ENCODE results near the gene FAF2. TPM values are rescaled to one million over a fixed set of nuclear protein-coding genes. Genes with fewer than 3 reads are reported as not detected.
"Not testable (repeated sequence)": the region's sequence is repeated elsewhere in the genome, so short reads cannot be mapped to it uniquely, and the experiment has no call there.

Gene FAF2
- total and polyA plus RNA-seq, 2 donors = 17.7 to 22.4 TPM

DNA sequence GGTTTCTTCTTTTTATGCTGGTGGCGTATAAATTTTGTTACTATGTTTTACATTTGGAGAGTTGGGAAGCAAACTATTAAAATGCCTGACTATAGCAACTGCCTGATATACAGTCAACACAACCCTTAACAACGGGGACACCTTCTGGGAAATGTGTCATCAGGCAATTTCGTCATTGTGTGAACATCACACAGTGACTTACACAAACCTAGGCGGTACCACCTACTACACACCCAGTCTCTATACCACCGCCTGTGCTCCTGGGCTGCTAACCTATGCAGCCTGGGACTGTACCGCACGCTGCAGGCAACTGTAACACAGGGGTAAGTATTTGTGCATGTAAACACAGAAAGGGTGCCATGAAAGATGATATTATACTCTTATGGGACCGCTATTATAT lies 99.6 kb downstream of the FAF2 start:
- peaks cover 0 to 12% of the 10 kb centered on the region in 2 donors for H3K27me3 ChIP-seq (ENCODE audit: control insufficient read depth in 2 of 2, insufficient read depth in 1 of 2, low read length in 1 of 2)
- WGBS = 95% methylated on average over 8 of the region's 8 CpGs
- H3K9me3 ChIP-seq (ENCODE audit: control insufficient read depth in 2 of 2, insufficient read depth in 1 of 2, low read length in 1 of 2) = no peaks in the 10 kb centered on the region
- DNase-seq (ENCODE audit: low read depth in 6 of 9, low spot score in 9 of 9) = no peak
- no peak overlapping the region for H3K4me3 ChIP-seq (ENCODE audit: low read length in 2 of 2)
- H3K36me3 ChIP-seq (ENCODE audit: control insufficient read depth in 2 of 2, insufficient read depth in 2 of 2, low read length in 1 of 2) = no peaks in the 10 kb centered on the region
- no peak overlapping the region for H3K27ac ChIP-seq (ENCODE audit: low read depth in 1 of 2, low read length in 1 of 2)
- peaks cover 9 to 13% of the 10 kb centered on the region in 2 donors for H3K4me1 ChIP-seq (ENCODE audit: control insufficient read depth in 2 of 2, insufficient read depth in 2 of 2, low read length in 2 of 2)

DNA sequence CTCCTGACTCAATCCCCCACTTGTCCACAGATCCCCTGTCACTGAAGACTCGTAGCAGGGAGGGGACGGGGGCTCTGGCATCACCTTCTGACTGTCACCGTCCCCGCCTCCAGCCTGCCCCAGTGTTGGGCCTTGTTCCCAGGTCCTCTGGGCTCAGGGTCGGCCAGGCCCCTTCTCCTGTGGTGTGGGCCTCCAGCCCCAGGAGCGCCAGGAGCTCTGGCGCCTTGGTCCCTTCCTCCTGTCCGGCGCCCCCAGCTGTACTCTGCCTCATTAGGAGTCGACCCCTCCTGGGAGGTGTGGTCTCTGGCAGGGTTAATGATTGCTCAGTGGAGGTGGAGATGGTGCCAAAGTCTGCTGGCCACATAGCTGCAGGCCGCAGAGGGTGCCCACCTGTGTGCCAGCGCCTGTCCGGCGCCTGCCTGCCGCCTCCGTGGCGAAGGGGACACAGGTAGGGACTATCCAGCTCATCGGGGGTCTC lies 100.8 kb downstream of the FAF2 start, which contains the start of gene CDHR2:
Gene CDHR2, plus strand, starts transcription at position 376 of the 478 bp plus-strand sequence. CDS start 16,011 bp downstream, outside the sequence.
- 91% methylated on average over 18 of the region's 18 CpGs for WGBS
- H3K27me3 ChIP-seq (ENCODE audit: control insufficient read depth in 2 of 2, insufficient read depth in 1 of 2, low read length in 1 of 2) = peaks cover 0 to 23% of the 10 kb centered on the region in 2 donors
- H3K9me3 ChIP-seq (ENCODE audit: control insufficient read depth in 2 of 2, insufficient read depth in 1 of 2, low read length in 1 of 2) = no peaks in the 10 kb centered on the region
- no peak within 1 kb of the TSS for H3K4me3 ChIP-seq (ENCODE audit: low read length in 2 of 2)
- peaks cover 7 to 16% of the 10 kb centered on the region in 2 donors for H3K4me1 ChIP-seq (ENCODE audit: control insufficient read depth in 2 of 2, insufficient read depth in 2 of 2, low read length in 2 of 2)
- no peaks in the 10 kb centered on the region for H3K36me3 ChIP-seq (ENCODE audit: control insufficient read depth in 2 of 2, insufficient read depth in 2 of 2, low read length in 1 of 2)
- no peak within 1 kb of the TSS for H3K27ac ChIP-seq (ENCODE audit: low read depth in 1 of 2, low read length in 1 of 2)
- no peak for DNase-seq (ENCODE audit: low read depth in 6 of 9, low spot score in 9 of 9)

DNA sequence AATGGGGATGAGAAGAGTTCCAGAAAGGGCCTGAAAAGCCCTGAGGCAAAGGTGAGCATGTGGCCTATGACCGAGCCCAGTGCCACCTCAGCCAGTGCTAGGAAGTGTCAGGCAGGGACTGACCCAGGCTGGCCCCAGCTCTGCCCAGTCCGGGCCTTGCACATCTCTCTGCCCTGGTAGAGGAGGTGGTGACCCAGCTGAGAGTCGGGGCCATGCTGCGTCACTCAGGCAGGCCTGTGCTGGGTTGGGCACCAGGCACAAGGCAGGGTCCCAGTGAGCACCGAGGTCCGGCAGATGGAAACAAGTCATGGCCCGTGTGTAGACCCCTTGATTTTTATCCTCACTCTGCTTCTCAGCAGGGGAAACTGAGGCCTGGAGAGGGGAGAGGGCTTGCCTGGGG lies 101.7 kb downstream of the FAF2 start:
- Histone ChIP-seq H3K4me3 (ENCODE audit: low read length in 2 of 2) (no peak overlapping the region), H3K4me1 (ENCODE audit: control insufficient read depth in 2 of 2, insufficient read depth in 2 of 2, low read length in 2 of 2) (peaks cover 0 to 9% of the 10 kb centered on the region in 2 donors), H3K27me3 (ENCODE audit: control insufficient read depth in 2 of 2, insufficient read depth in 1 of 2, low read length in 1 of 2) (peaks cover 0 to 27% of the 10 kb centered on the region in 2 donors), H3K27ac (ENCODE audit: low read depth in 1 of 2, low read length in 1 of 2) (no peak overlapping the region), H3K9me3 (ENCODE audit: control insufficient read depth in 2 of 2, insufficient read depth in 1 of 2, low read length in 1 of 2) (no peaks in the 10 kb centered on the region), H3K36me3 (ENCODE audit: control insufficient read depth in 2 of 2, insufficient read depth in 2 of 2, low read length in 1 of 2) (no peaks in the 10 kb centered on the region)
- no peak for DNase-seq (ENCODE audit: low read depth in 6 of 9, low spot score in 9 of 9)
- WGBS = 94% methylated on average over 7 of the region's 7 CpGs

DNA sequence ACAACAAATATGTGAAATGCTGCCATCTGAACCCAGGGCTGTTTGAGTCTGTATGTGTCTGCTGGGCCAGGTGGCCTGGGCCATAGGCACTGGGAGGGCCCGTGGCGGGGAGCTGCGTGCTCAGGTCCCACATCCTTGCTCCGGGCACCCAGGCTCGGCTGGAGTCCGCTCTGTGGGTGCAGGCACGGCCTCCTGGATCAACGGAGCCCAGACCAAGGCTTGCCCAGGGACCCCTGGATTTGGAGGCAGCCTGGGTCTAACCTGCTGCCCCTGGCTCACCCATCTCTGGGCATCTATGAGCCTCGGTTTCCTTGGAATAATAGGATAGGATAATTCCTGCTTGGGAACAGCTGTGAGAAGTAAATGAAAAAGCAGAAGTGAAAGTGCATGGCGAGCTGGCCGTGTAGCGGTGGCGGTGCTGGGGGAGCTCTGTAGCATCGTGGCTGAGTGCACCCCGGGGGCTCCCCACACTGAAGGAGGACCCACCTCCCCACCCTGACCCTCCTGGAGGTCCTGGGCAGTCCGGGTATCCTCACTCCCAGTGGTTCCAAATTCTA lies 102.2 kb downstream of the FAF2 start:
- WGBS = 44% methylated on average over 16 of the region's 16 CpGs
- Histone ChIP-seq H3K4me1 (ENCODE audit: control insufficient read depth in 2 of 2, insufficient read depth in 2 of 2, low read length in 2 of 2) (peaks cover 0 to 8% of the 10 kb centered on the region in 2 donors), H3K4me3 (ENCODE audit: low read length in 2 of 2) (no peak overlapping the region), H3K27ac (ENCODE audit: low read depth in 1 of 2, low read length in 1 of 2) (no peak overlapping the region), H3K27me3 (ENCODE audit: control insufficient read depth in 2 of 2, insufficient read depth in 1 of 2, low read length in 1 of 2) (peaks cover 0 to 27% of the 10 kb centered on the region in 2 donors), H3K36me3 (ENCODE audit: control insufficient read depth in 2 of 2, insufficient read depth in 2 of 2, low read length in 1 of 2) (no peaks in the 10 kb centered on the region), H3K9me3 (ENCODE audit: control insufficient read depth in 2 of 2, insufficient read depth in 1 of 2, low read length in 1 of 2) (no peaks in the 10 kb centered on the region)
- no peak for DNase-seq (ENCODE audit: low read depth in 6 of 9, low spot score in 9 of 9)

DNA sequence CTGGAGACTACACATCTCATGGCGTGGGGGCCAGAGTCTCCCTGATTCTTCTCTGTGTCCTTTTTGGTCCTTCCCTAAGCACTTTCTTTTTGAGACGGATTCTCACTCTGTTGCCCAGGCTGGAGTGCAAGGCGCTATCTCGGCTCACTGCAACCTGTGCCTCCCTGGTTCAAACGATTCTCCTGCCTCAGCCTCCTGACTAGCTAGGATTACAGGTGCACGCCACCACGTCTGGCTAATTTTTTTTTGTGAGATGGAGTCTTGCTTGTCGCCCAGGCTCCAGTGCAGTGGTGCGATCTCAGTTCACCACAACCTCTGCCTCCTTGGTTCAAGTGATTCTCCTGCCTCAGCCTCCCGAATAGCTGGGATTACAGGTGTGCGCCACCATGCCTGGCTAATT lies 102.8 kb downstream of the FAF2 start:
- H3K36me3 ChIP-seq (ENCODE audit: control insufficient read depth in 2 of 2, insufficient read depth in 2 of 2, low read length in 1 of 2); H3K4me1 ChIP-seq (ENCODE audit: control insufficient read depth in 2 of 2, insufficient read depth in 2 of 2, low read length in 2 of 2); H3K27ac ChIP-seq (ENCODE audit: low read depth in 1 of 2, low read length in 1 of 2); H3K4me3 ChIP-seq (ENCODE audit: low read length in 2 of 2); DNase-seq (ENCODE audit: low read depth in 6 of 9, low spot score in 9 of 9); H3K9me3 ChIP-seq (ENCODE audit: control insufficient read depth in 2 of 2, insufficient read depth in 1 of 2, low read length in 1 of 2): not testable (repeated sequence)
- peaks cover 0 to 27% of the 10 kb centered on the region in 2 donors for H3K27me3 ChIP-seq (ENCODE audit: control insufficient read depth in 2 of 2, insufficient read depth in 1 of 2, low read length in 1 of 2)
- WGBS = 88% methylated on average over 11 of the region's 11 CpGs

DNA sequence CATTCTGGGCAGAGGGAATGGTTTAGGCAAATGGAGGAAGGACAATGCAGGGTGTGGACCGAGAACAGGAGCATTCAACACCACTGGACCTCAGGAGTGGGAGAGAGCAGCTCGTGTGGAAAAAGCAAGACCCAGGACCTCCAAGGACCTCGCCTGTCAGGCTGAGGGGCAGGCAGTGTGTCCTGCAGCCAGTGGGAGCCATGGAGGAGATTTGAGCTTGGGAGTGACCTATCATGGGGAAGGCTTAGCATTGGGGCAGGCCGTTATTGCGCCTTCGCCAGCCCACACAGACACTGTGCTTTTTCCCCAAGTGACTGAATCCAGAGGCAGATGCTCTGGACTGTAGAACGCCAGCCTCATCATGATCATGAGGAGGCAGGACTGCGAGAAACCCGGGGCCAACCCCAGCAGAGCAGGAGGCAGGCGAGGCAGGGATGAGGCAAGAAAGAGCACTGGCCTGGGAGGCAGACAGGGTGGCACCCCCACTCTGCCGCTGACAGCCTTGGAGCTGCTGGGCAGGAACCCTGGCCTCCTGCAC lies 104.2 kb downstream of the FAF2 start:
- no peak for DNase-seq (ENCODE audit: low read depth in 6 of 9, low spot score in 9 of 9)
- Histone ChIP-seq H3K36me3 (ENCODE audit: control insufficient read depth in 2 of 2, insufficient read depth in 2 of 2, low read length in 1 of 2) (no peaks in the 10 kb centered on the region), H3K4me1 (ENCODE audit: control insufficient read depth in 2 of 2, insufficient read depth in 2 of 2, low read length in 2 of 2) (peaks cover 0 to 8% of the 10 kb centered on the region in 2 donors), H3K27ac (ENCODE audit: low read depth in 1 of 2, low read length in 1 of 2) (no peak overlapping the region), H3K4me3 (ENCODE audit: low read length in 2 of 2) (no peak overlapping the region), H3K27me3 (ENCODE audit: control insufficient read depth in 2 of 2, insufficient read depth in 1 of 2, low read length in 1 of 2) (peaks cover 0 to 27% of the 10 kb centered on the region in 2 donors), H3K9me3 (ENCODE audit: control insufficient read depth in 2 of 2, insufficient read depth in 1 of 2, low read length in 1 of 2) (no peaks in the 10 kb centered on the region)
- WGBS = 91% methylated on average over 11 of the region's 11 CpGs

DNA sequence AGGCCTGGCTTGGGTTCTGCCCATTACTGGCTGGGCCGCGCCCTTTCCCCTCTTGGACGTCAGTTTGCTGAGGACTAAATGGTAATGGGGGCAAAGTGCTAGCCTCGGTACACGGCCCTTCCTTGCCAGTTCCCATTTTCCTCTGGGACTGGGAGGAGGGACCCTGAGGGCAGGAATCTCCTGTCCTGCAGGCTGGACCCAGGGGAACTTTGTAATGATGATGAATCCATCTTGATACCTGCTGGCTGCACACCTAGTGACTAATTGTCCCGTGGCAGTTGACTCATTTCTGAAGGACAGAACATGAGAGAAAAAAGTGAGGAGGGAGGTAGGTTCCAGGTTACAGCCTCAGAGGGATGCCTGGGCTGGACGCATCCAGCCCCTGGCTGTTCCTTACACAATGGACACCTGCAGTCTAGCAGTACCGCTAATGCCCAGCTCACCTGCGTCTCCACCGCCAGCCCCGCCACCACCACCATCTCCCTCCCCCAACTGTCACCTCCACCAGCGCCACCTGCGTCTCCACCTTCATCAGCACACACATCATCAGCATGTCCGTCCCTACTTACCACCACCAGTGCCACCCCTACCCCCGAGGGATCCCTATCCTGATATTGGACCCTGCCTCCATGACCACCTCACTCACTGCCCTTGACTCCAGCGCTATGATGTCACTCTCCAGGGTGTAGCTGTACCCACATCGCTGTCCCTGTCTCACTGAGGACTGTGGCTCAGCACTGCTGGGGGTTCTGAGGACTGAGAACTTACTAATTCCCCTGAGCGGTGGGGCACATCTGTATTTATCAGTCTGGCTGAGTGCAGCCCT lies 105.3 kb downstream of the FAF2 start:
- no peak for DNase-seq (ENCODE audit: low read depth in 6 of 9, low spot score in 9 of 9)
- H3K9me3 ChIP-seq (ENCODE audit: control insufficient read depth in 2 of 2, insufficient read depth in 1 of 2, low read length in 1 of 2) = no peaks in the 10 kb centered on the region
- H3K36me3 ChIP-seq (ENCODE audit: control insufficient read depth in 2 of 2, insufficient read depth in 2 of 2, low read length in 1 of 2) = no peaks in the 10 kb centered on the region
- 87% methylated on average over 18 of the region's 18 CpGs for WGBS
- H3K27me3 ChIP-seq (ENCODE audit: control insufficient read depth in 2 of 2, insufficient read depth in 1 of 2, low read length in 1 of 2) = peaks cover 0 to 27% of the 10 kb centered on the region in 2 donors
- peaks cover 0 to 8% of the 10 kb centered on the region in 2 donors for H3K4me1 ChIP-seq (ENCODE audit: control insufficient read depth in 2 of 2, insufficient read depth in 2 of 2, low read length in 2 of 2)
- H3K27ac ChIP-seq (ENCODE audit: low read depth in 1 of 2, low read length in 1 of 2) = no peak overlapping the region
- no peak overlapping the region for H3K4me3 ChIP-seq (ENCODE audit: low read length in 2 of 2)

DNA sequence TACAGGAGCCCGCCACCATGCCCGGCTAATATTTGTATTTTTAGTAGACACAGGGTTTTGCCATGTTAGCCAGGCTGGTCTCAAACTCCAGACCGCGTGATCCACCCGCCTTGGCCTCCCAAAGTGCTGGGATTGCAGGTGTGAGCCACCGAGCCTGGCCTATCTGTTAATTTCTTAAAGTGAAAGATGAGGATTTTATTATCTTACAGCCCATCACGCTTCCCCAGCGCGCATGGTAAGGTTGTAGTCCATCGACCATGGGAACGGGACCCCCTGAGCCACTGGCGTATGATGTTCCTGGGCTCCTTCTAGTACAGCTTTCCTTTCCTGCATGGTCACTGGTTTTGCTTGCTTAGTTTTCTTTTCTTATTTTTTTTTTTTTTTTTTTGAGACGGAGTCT lies 109.7 kb downstream of the FAF2 start:
- 97% methylated on average over 13 of the region's 13 CpGs for WGBS
- DNase-seq (ENCODE audit: low read depth in 6 of 9, low spot score in 9 of 9) = no peak
- no peak overlapping the region for H3K27ac ChIP-seq (ENCODE audit: low read depth in 1 of 2, low read length in 1 of 2)
- H3K4me3 ChIP-seq (ENCODE audit: low read length in 2 of 2) = no peak overlapping the region
- peaks cover 1 to 5% of the 10 kb centered on the region in 2 donors for H3K9me3 ChIP-seq (ENCODE audit: control insufficient read depth in 2 of 2, insufficient read depth in 1 of 2, low read length in 1 of 2)
- no peaks in the 10 kb centered on the region for H3K36me3 ChIP-seq (ENCODE audit: control insufficient read depth in 2 of 2, insufficient read depth in 2 of 2, low read length in 1 of 2)
- peaks cover 3 to 16% of the 10 kb centered on the region in 2 donors for H3K4me1 ChIP-seq (ENCODE audit: control insufficient read depth in 2 of 2, insufficient read depth in 2 of 2, low read length in 2 of 2)
- peaks cover 0 to 15% of the 10 kb centered on the region in 2 donors for H3K27me3 ChIP-seq (ENCODE audit: control insufficient read depth in 2 of 2, insufficient read depth in 1 of 2, low read length in 1 of 2)
